ENCODE measurements around the gene DGKD.

The DGKD gene

DNA sequence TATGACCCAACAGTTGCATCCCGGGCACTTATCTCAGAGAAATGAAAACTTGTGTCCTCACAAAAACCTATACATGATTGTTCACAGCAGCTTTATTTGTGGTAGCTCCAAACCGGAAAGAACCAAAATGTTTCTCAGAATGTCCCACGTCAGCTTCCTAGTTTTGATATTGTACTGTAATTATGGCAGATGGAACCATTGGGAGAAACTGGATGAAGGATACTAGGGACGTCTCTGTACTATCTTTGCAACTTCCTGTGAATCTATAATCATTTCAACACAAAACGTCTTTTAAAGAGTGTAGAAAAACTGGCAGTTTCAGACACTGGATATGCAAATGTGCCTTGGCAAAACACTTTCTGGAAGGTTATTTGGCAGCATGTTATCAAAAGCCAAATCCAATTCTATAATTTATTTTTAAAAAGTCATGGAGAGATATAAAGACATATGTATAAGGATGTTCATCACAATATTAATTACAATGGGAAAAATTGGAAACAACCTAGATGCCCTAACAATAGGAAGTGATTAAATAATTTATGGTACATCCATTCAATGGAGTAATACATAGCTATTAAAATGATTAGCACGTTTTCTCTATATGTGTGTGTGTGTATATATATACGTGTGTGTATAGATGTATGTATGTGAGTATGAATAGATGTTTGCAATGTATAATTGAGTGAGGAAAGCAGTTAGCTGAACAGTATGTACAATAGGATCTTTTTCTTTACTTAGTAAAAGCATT is 36.9 kb upstream of the DGKD start:
- Histone ChIP-seq H3K9me3 (no peaks in the 10 kb centered on the region), H3K4me3 (ENCODE audit: low read depth, low read length) (no peak overlapping the region), H3K27me3 (no peaks in the 10 kb centered on the region), H3K4me1 (no peaks in the 10 kb centered on the region), H3K36me3 (no peaks in the 10 kb centered on the region)
- no peak for DNase-seq
- TF ChIP-seq, protein P1, sequence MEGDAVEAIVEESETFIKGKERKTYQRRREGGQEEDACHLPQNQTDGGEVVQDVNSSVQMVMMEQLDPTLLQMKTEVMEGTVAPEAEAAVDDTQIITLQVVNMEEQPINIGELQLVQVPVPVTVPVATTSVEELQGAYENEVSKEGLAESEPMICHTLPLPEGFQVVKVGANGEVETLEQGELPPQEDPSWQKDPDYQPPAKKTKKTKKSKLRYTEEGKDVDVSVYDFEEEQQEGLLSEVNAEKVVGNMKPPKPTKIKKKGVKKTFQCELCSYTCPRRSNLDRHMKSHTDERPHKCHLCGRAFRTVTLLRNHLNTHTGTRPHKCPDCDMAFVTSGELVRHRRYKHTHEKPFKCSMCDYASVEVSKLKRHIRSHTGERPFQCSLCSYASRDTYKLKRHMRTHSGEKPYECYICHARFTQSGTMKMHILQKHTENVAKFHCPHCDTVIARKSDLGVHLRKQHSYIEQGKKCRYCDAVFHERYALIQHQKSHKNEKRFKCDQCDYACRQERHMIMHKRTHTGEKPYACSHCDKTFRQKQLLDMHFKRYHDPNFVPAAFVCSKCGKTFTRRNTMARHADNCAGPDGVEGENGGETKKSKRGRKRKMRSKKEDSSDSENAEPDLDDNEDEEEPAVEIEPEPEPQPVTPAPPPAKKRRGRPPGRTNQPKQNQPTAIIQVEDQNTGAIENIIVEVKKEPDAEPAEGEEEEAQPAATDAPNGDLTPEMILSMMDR (IDR thresholded peaks at IDR 0.05; ENCODE audit: low read depth, low read length): no peak

DNA sequence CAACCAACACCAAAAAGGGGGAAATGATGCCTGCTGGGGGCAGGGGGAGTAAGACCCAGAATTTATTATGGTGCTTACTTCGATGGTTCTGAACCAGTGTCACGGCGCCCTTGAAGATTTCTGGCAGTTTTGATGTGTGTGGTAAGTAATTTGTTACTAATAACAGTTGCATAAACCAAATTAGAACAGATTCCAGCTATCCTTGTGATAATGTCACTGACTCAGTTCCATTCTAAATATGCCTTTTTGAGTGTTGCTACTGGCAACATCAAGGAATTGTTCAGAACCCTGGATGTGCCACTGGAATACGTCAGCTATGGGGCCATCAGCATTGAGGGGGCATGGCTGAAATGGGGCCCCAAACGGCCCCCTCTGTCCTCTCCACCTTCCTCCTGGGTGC is 35.0 kb upstream of the DGKD start:
- TF ChIP-seq, protein P1 (IDR thresholded peaks at IDR 0.05; ENCODE audit: low read depth, low read length): no peak
- no peak overlapping the region for H3K4me3 ChIP-seq (ENCODE audit: low read depth, low read length)
- H3K36me3 ChIP-seq: no peaks in the 10 kb centered on the region
- no peaks in the 10 kb centered on the region for H3K27me3 ChIP-seq
- no peaks in the 10 kb centered on the region for H3K9me3 ChIP-seq
- H3K4me1 ChIP-seq: no peaks in the 10 kb centered on the region
- no peak for DNase-seq

- TF ChIP-seq, protein P1 (IDR thresholded peaks at IDR 0.05; ENCODE audit: low read depth, low read length): no peak
Measured at GRCh38 chr2:233320470-233320869, 33.8 kb upstream of the DGKD start.

DNA sequence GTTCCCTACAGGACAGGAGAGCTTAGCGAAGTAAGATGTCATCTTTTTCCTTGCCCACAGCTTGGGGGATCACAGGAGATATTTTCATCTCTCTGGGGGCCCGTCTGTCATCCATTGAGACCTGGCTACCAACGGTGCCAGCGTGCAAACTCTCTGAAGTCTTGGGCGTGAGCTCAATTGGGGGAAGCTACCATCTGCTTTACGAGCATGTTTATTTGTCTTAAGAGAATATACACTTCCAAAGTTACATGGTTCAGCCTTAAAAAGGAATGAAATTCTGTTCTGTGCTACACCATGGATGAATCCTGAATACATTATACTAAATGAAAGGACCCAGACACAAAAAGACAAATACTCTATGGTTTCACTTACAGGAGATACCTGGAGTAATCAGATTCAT is 33.1 kb upstream of the DGKD start:
- DNase-seq: no peak
- Histone ChIP-seq H3K4me3 (ENCODE audit: low read depth, low read length) (no peak overlapping the region), H3K27me3 (no peaks in the 10 kb centered on the region), H3K4me1 (no peaks in the 10 kb centered on the region), H3K36me3 (no peaks in the 10 kb centered on the region), H3K9me3 (no peaks in the 10 kb centered on the region)
- TF ChIP-seq, protein P1 (IDR thresholded peaks at IDR 0.05; ENCODE audit: low read depth, low read length): no peak

More at GRCh38 chr2:233320470-233320869, 33.8 kb upstream of the DGKD start:
- H3K4me1 ChIP-seq: no peaks in the 10 kb centered on the region
- no peak overlapping the region for H3K4me3 ChIP-seq (ENCODE audit: low read depth, low read length)
- no peak for DNase-seq
- H3K9me3 ChIP-seq: no peaks in the 10 kb centered on the region
- no peaks in the 10 kb centered on the region for H3K36me3 ChIP-seq
- no peaks in the 10 kb centered on the region for H3K27me3 ChIP-seq

DNA sequence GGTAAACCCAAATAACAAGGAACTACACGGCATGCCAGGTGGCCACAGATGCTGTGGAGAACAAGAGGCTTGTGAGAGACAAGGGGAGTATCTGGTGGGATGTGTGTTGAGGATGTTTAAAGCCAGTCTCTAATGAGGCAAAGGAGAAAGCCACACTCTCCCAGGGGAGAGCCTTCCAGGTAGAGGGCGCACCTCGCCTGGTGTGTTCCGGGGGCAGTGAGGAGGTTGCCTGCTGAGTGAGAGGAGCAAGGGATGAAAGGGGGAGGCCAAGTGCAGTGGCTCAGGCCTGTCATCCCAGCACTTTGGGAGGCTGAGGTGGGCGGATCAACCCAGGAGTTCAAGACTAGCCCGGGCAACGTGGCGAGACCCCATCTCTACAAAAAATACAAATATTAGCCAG is 30.4 kb upstream of the DGKD start:
- TF ChIP-seq, protein P1 (IDR thresholded peaks at IDR 0.05; ENCODE audit: low read depth, low read length): no peak
- Histone ChIP-seq H3K4me3 (ENCODE audit: low read depth, low read length) (no peak overlapping the region), H3K4me1 (no peaks in the 10 kb centered on the region), H3K27me3 (no peaks in the 10 kb centered on the region), H3K36me3 (no peaks in the 10 kb centered on the region), H3K9me3 (no peaks in the 10 kb centered on the region)
- DNase-seq: no peak

DNA sequence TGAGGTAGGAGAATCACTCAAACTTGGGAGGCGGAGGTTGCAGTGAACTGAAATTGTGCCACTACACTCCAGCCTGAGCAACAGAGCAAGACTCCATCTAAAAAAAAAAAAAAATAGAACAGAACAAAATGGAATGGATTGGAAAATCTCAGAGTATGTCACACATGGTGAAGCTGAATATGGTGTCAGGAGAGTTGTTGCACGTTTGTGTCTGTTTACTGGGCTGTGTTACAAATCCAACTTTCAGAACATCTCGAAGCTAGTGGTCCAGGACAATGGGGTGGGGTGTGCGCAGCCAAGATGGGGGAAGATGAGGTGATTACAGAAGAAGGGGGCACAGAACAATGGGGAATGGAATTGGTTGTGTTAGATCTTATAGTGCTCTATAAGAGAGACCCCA is 29.0 kb upstream of the DGKD start:
- no peak for DNase-seq
- TF ChIP-seq, protein P1 (IDR thresholded peaks at IDR 0.05; ENCODE audit: low read depth, low read length): no peak
- Histone ChIP-seq H3K36me3 (no peaks in the 10 kb centered on the region), H3K27me3 (no peaks in the 10 kb centered on the region), H3K9me3 (no peaks in the 10 kb centered on the region), H3K4me1 (no peaks in the 10 kb centered on the region; the same call in 1 of the 2 replicates), H3K4me3 (ENCODE audit: low read depth, low read length) (no peak overlapping the region)
